Nephron progenitor cell (in vitro differentiated cells): Measurements from ENCODE around the gene NTN1.

ENCODE experiments used
- DNase-seq: peaks from one replicate; pipeline ENCODE4 v3.0.0; 2021
- H3K27ac Mint-ChIP-seq: 2 replicates; pipeline ENCODE4 v1.8.0; 2021; ENCODE audit warnings: mild to moderate bottlenecking, moderate library complexity, mixed read lengths
- H3K27me3 Mint-ChIP-seq: 2 replicates; pipeline ENCODE4 v1.8.0; 2021; ENCODE audit warnings: mild to moderate bottlenecking, low read depth, mixed read lengths; ENCODE audit not compliant: poor library complexity
- H3K36me3 Mint-ChIP-seq: 2 replicates; pipeline ENCODE4 v1.8.0; 2021; ENCODE audit warnings: low read depth, mixed read lengths
- H3K4me1 Mint-ChIP-seq: 2 replicates; pipeline ENCODE4 v1.8.0; 2021; ENCODE audit warnings: mixed read lengths
- H3K4me3 Mint-ChIP-seq: 2 replicates; pipeline ENCODE4 v1.8.0; 2021; ENCODE audit warnings: mild to moderate bottlenecking, moderate library complexity, mixed read lengths
- H3K9me3 Mint-ChIP-seq: 2 replicates; pipeline ENCODE4 v1.8.0; 2021; ENCODE audit warnings: mild to moderate bottlenecking, moderate library complexity, mixed read lengths
- TF ChIP-seq, protein P1 (sequence below): fragments of 200-600 bp; sonication (generic); IDR thresholded peaks from 2 replicates; pipeline ENCODE4 v1.5.0; 2021; ENCODE audit warnings: antibody characterized with exemption

The NTN1 gene

GRCh38 chr17:9208381-9209105 is 187.2 kb downstream of the NTN1 start:
- TF ChIP-seq, protein P1, sequence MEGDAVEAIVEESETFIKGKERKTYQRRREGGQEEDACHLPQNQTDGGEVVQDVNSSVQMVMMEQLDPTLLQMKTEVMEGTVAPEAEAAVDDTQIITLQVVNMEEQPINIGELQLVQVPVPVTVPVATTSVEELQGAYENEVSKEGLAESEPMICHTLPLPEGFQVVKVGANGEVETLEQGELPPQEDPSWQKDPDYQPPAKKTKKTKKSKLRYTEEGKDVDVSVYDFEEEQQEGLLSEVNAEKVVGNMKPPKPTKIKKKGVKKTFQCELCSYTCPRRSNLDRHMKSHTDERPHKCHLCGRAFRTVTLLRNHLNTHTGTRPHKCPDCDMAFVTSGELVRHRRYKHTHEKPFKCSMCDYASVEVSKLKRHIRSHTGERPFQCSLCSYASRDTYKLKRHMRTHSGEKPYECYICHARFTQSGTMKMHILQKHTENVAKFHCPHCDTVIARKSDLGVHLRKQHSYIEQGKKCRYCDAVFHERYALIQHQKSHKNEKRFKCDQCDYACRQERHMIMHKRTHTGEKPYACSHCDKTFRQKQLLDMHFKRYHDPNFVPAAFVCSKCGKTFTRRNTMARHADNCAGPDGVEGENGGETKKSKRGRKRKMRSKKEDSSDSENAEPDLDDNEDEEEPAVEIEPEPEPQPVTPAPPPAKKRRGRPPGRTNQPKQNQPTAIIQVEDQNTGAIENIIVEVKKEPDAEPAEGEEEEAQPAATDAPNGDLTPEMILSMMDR: no peak

GRCh38 chr17:9209347-9209746 is 188.0 kb downstream of the NTN1 start:
- Mint-ChIP-seq H3K36me3 (peaks cover 39% of the 10 kb centered on the region), H3K4me1 (peaks cover 25% of the 10 kb centered on the region), H3K9me3 (peaks cover 2% of the 10 kb centered on the region), H3K27me3 (peaks cover 15% of the 10 kb centered on the region), H3K4me3 (no peak overlapping the region), H3K27ac (no peak overlapping the region)
- TF ChIP-seq, protein P1: no peak
- no peak for DNase-seq

More at GRCh38 chr17:9208381-9209105, 187.2 kb downstream of the NTN1 start:
- peaks cover 25% of the 10 kb centered on the region for H3K4me1 Mint-ChIP-seq
- H3K9me3 Mint-ChIP-seq: no peaks in the 10 kb centered on the region
- DNase-seq: no peak
- H3K36me3 Mint-ChIP-seq: peaks cover 39% of the 10 kb centered on the region
- H3K27me3 Mint-ChIP-seq: peaks cover 15% of the 10 kb centered on the region
- H3K4me3 Mint-ChIP-seq: no peak overlapping the region
- no peak overlapping the region for H3K27ac Mint-ChIP-seq

DNA sequence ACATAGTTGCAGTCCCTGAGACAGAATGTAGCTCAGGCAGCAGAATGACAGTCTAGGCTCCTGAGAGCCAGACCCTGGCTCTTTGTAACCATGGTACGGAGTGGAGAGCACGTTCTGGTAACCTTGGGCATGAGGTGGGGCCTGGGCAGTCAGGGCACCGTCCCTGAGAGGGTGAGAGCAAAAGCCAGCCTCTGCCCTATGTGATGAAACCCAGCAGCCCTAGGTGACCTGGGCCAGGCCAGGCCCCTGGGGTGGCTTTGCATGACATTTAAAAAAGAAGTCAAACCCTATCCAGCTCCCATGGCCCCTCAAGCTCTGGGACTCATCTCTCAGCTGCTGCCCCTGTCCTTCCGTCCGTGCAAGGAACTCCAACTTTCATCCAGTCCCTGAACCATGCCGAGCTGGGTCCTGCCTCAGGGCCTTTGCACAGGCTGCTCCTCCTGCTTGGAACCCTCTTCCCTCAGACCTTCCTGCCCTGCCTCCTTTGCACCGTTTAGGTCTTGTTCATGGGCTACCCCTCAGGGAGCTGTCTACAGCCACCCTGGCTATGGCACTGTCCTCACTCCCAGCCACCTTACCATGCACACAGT is 188.6 kb downstream of the NTN1 start:
- Mint-ChIP-seq H3K27me3 (peaks cover 14% of the 10 kb centered on the region), H3K4me1 (peaks cover 24% of the 10 kb centered on the region), H3K27ac (no peak overlapping the region), H3K36me3 (peaks cover 39% of the 10 kb centered on the region), H3K4me3 (no peak overlapping the region), H3K9me3 (peaks cover 7% of the 10 kb centered on the region)
- no peak for DNase-seq
- TF ChIP-seq, protein P1: no peak

- H3K27ac Mint-ChIP-seq: no peak overlapping the region
These were observed 189.9 kb downstream of the NTN1 start for GRCh38 chr17:9211133-9211765.

DNA sequence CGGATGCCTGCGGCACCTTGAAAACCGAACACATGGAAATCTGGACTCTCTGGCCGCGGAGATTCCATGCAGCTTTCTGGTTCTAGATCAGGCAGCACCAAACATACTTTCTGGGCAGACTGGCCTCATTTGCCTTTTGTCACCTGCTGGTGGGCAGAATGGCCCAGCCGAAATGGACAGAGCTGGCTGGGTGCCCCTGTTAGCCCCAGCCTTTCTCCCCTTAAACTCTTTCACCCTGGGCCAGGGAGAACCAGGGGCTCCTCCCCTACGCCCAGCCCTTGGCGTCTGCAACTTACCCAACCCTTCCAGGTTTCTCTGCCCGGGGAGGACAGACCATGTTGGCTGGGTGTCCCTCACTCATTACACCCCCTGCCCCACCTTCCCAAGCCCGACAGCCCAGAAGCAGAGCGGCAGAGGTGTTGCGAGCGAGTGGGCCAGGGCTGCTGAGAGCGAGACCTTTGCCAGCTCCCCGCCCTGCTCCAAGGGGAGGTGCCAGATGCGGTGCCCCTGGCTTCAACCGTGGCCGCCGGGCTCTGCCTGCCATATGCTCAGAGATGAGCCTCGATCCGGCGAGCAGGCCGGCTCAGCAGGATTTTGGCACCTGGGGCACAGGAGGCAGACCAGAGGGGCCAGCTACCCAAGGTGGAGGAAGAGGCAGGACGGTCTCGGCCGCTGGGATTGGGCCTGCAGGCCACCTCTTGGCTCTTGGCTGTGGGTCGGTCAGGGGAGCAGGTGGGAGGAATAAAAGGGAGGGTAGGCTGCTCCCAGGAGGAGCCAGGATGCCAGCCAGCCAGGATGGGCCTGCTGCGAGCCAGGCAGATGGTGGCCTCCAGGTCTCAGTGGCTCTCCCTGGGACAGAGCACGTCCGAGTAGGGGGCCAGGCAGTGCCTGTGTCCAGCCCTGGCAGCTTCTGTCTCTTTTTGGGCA is 191.3 kb downstream of the NTN1 start:
- TF ChIP-seq, protein P1: no peak
- Mint-ChIP-seq H3K36me3 (peaks cover 57% of the 10 kb centered on the region), H3K9me3 (peaks cover 32% of the 10 kb centered on the region), H3K4me1 (peaks cover 8% of the 10 kb centered on the region), H3K27ac (no peak overlapping the region), H3K27me3 (peaks cover 6% of the 10 kb centered on the region), H3K4me3 (no peak overlapping the region)
- no peak for DNase-seq

More at GRCh38 chr17:9211133-9211765, 189.9 kb downstream of the NTN1 start:
- H3K4me1 Mint-ChIP-seq: peaks cover 13% of the 10 kb centered on the region
- peaks cover 21% of the 10 kb centered on the region for H3K9me3 Mint-ChIP-seq
- H3K36me3 Mint-ChIP-seq: peaks cover 50% of the 10 kb centered on the region
- H3K4me3 Mint-ChIP-seq: no peak overlapping the region
- peaks cover 8% of the 10 kb centered on the region for H3K27me3 Mint-ChIP-seq
- TF ChIP-seq, protein P1: no peak
- DNase-seq: no peak
